Measurements from ENCODE around the gene ANGPTL8.

DNA sequence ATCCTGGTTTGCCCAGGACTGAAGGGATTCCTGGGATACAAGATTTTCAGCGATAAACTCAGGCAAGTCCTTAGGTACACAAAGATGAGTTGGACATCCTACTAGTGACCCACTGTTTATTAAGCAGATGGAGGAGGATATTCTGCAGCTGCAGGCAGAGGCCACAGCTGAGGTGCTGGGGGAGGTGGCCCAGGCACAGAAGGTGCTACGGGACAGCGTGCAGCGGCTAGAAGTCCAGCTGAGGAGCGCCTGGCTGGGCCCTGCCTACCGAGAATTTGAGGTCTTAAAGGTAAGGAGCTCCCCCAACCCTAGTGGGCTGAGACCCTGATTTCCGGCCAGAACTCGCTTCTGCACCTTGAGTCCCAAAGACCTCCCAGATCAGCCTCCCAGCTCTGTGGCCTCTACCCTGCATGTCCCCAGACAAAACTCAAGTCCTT, 607 bp downstream of the ANGPTL8 start:
- TF ChIP-seq, protein P1, sequence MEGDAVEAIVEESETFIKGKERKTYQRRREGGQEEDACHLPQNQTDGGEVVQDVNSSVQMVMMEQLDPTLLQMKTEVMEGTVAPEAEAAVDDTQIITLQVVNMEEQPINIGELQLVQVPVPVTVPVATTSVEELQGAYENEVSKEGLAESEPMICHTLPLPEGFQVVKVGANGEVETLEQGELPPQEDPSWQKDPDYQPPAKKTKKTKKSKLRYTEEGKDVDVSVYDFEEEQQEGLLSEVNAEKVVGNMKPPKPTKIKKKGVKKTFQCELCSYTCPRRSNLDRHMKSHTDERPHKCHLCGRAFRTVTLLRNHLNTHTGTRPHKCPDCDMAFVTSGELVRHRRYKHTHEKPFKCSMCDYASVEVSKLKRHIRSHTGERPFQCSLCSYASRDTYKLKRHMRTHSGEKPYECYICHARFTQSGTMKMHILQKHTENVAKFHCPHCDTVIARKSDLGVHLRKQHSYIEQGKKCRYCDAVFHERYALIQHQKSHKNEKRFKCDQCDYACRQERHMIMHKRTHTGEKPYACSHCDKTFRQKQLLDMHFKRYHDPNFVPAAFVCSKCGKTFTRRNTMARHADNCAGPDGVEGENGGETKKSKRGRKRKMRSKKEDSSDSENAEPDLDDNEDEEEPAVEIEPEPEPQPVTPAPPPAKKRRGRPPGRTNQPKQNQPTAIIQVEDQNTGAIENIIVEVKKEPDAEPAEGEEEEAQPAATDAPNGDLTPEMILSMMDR (IDR thresholded peaks at IDR 0.05) = no peak
- TF ChIP-seq EP300 (IDR thresholded peaks at IDR 0.05) (no peak), POLR2A (IDR thresholded peaks at IDR 0.05) (no peak), POLR2AphosphoS5 (IDR thresholded peaks at IDR 0.05) (no peak)

Measured in gastroesophageal sphincter (tissue), 3 donors.